Ishikawa (cell line): ENCODE measurements around the gene OVOL1.

ENCODE experiments used
- EP300 ChIP-seq: IDR thresholded peaks from 2 replicates; pipeline ENCODE4 v1.6.1; 2012; ENCODE audit warnings: borderline replicate concordance
- RAD21 ChIP-seq: IDR thresholded peaks from 2 replicates; pipeline ENCODE4 v1.6.1; 2012; ENCODE audit warnings: low read depth
- REST ChIP-seq: IDR thresholded peaks from 2 replicates; pipeline ENCODE4 v1.6.1; 2012; ENCODE audit warnings: low read depth, mild to moderate bottlenecking
- TAF1 ChIP-seq: IDR thresholded peaks from 2 replicates; pipeline ENCODE4 v1.6.1; 2012; ENCODE audit warnings: low read depth, mild to moderate bottlenecking
- USF1 ChIP-seq: IDR thresholded peaks from 2 replicates; pipeline ENCODE4 v1.6.1; 2012
- YY1 ChIP-seq: IDR thresholded peaks from 2 replicates; pipeline ENCODE4 v1.6.1; 2012; ENCODE audit warnings: low read depth
- TF ChIP-seq, protein P1 (sequence below): IDR thresholded peaks from 2 replicates; pipeline ENCODE4 v1.6.1; 2012

GRCh38 chr11:65801153-65801987 is 14.5 kb downstream of the OVOL1 start:
- no peak for TF ChIP-seq EP300
- TF ChIP-seq USF1, result no peak
- TF ChIP-seq YY1, result no peak
- no peak for TF ChIP-seq TAF1
- TF ChIP-seq REST, result no peak
- TF ChIP-seq RAD21, result no peak
- TF ChIP-seq, protein P1, sequence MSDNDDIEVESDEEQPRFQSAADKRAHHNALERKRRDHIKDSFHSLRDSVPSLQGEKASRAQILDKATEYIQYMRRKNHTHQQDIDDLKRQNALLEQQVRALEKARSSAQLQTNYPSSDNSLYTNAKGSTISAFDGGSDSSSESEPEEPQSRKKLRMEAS, result no peak
